Limb (tissue), 2 donors: Measurements from ENCODE around the gene OXGR1.

ENCODE experiments used
- DNase-seq, 2 donors: peaks; one replicate each; pipeline ENCODE4 v3.0.0-alpha.2; 2016; ENCODE audit errors: extremely low spot score in 2 of 2

The OXGR1 gene

GRCh38 chr13:96963786-96964475, 30.3 kb downstream of the OXGR1 start:
- DNase-seq, result no peak

- no peak for DNase-seq
Measured at GRCh38 chr13:96960379-96960778, 33.9 kb downstream of the OXGR1 start.

- DNase-seq, result peak in 1 of 2 donors; percentile 57
Measured at GRCh38 chr13:96958286-96958891, 35.9 kb downstream of the OXGR1 start.

GRCh38 chr13:96952595-96952994, 41.7 kb downstream of the OXGR1 start:
- no peak for DNase-seq

- no peak for DNase-seq
Measured at GRCh38 chr13:96948127-96948526, 46.1 kb downstream of the OXGR1 start.

- DNase-seq, result no peak
Measured at GRCh38 chr13:96947343-96947910, 46.8 kb downstream of the OXGR1 start.

- DNase-seq, result no peak
Measured at GRCh38 chr13:96946709-96947311, 47.5 kb downstream of the OXGR1 start.

GRCh38 chr13:96940961-96941360, 53.3 kb downstream of the OXGR1 start:
- DNase-seq, result no peak

GRCh38 chr13:96935901-96936300, 58.4 kb downstream of the OXGR1 start:
- no peak for DNase-seq
